HK-2 (cell line): ENCODE data around the gene PRKAG3.
A peak's percentile ranks its signal among the peaks of the same experiment; 100 is the strongest.

Experiments
- DNase-seq: peaks from one replicate; pipeline ENCODE4 v3.0.0-alpha.2; 2018; ENCODE audit not compliant: unreplicated experiment

PRKAG3 gene

DNA sequence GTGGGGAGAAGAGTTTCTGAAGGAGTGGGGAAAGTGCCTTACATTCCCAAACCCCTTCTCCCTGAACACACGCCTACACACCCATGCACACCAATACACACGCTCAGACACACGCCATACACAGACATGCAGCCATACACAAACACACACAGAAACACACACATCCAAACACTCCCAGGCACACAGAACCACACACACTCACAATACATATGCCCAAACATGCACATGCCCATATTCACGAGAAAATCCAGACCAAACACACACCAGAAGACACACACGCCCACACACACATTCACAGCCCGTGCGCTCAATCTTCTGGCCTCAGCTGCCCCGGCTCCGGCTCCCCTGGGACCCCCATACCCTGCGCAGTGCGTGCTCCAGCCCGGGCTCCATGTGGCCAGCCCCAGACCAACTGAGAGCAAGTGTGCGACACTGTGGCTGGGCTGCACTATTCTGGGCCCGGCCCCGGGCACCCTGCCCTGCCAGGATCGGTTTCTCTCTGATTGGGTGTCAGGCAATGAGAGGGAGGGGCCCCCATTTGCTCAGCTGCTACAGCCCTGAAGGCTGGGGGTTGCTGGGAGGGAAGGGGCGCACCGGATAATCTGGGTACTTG, at the start of gene PRKAG3:
PRKAG3 (minus strand) TSS at position 426 of the 613 bp plus-strand sequence.
- no peak for DNase-seq

DNA sequence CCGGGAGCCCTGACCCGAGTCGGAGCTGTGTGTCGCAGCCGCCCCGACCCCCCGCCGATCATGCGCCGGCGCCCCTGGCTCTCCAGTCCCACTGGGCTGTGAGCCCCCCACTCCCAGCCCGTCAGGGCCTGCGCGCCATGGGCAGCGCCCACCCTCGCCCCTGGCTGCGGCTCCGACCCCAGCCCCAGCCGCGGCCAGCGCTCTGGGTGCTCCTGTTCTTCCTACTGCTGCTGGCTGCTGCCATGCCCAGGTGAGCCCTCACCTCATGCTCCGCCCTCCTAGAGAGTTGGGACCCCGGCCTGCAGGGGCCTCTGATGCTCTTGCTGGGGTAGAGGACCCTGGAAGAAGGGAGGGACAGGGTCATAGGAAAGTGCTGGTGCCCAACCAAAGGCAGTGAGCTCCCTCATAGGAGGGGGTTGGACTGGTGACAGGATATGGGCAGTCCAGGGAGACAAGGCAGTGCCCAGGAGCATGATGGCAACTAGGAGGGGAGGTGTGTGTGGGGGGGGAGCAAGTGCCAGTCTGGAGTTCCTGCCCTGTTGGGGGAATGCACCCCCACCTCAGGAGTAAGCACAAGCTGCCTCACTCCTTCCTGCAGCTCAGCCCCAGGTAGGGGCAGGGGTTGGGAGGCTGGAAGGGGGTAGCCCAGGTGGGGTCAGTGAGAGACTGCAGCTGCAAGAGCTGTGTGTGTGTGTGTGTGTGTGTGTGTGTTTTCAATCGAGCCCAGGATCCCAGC, 49.4 kb upstream of the PRKAG3 start:
- no peak for DNase-seq

- DNase-seq, result no peak
Measured at GRCh38 chr2:218880102-218880858, 48.7 kb upstream of the PRKAG3 start, which contains the start of gene WNT10A. WNT10A (plus strand) TSS chr2:218880852; CDS start chr2:218880996, 144 bp downstream.

DNA sequence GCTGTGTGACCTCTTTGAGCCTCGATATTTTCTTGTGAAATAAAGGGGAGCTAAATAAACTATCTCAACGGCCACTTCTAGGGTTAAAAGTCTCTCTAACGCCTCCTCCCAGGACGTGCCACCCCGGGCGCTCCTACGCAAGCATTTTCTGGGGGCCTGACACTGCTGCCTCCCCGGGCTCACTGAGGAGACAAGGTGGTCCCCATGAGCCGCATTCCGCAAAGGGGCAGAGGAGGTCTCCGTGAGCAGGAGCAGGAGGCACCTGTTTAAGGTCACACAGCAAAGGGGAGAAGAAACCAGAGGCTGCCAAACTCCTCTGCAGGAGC, 48.1 kb upstream of the PRKAG3 start:
- DNase-seq, result no peak

GRCh38 chr2:218878926-218879761, 47.5 kb upstream of the PRKAG3 start:
- DNase-seq, result no peak

DNA sequence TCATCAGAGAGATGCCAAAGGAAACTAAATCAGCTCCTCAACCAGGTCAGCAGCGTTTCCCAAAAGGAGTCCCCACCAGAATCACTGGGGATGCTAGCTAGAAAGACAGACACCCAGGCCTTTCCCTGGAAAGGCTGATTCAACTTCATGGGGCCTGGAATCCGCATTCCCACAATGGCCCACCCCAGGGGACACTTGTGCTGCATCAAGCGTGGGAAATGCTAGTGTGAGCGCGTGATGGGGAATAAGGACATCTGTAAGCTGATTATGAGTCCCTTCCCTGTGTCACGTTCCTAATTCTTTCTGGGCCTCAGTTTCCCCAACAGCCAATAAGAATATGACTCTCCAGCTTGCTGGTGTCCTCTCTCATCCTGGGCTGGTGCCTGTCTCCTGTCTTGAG, 46.9 kb upstream of the PRKAG3 start:
- DNase-seq, result no peak

GRCh38 chr2:218877891-218878290, 46.3 kb upstream of the PRKAG3 start:
- no peak for DNase-seq

DNA sequence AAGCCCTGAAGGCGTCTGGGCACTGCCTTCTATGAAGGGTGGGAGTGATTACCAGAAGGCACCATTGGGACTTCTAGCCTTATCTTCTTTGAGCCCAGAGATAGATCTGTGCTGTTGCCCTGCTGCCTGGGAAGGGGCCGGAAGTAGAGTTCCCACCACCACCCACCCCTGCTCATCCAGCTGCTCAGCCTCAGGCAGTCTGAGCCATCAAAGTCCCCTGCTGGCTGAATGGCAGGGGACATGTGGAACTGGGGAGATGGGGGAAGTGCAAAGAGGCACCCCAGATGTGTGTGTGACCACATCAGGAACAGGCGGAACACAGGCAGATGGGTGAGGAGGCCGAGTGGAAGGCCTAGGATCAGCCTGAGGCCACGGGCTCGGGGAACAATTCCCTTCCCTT, 45.7 kb upstream of the PRKAG3 start:
- no peak for DNase-seq

DNA sequence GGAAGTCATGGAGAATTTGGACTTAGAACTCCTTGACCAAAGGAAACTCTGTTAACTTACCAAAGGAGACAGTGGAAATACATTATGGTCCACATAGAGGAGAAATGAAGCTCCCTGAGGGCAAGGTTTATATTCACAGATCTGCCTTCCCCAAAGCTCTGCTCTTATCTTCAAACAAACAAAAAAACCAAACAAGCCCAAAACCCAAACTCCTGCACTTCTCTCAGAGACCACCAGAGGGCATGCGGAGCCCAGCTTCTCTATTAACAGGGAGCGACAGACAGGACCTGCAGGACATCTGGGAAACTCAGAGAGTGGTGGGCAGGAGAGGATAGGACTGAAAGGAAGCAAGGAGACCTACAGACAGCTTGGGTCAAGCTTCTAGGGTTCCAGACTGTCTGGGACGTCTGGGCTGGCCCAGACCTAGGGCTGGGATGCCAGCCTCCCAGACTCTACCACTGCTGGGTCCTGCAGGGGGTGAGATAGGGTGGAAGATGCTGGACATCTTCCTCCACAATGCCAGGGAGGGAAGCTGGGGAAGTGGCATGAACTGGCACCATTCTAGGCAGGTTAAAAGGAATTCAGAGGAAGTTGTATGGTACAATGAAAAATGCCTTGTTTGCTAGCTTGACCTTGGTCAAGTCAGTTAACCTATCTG, 45.1 kb upstream of the PRKAG3 start:
- peak; percentile 70 for DNase-seq

DNA sequence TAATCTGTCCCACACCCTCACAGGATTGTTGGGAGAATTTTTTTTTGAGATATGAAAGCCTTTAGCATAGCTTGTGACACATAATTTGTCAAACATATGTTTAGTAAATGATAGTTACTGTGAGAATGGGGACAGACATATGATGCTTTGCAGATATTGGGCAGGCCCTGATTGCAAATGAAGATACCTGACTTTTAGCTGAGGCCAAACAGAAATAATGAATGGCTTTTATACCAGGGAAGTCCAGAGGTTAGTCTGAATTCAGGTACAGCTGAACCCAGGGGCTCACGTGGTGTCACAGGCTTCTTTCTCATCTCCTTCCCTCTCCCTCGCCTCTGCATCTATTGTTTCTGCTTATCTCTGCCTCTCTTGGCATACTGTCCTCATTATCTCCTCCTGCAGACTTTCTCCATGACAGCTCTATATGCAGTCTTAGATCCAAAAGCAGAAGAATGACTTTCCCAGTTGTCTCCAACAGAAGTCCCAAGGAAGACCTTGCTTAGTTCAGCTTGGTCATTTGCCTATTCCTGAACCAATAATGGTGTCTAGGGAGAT, 44.2 kb upstream of the PRKAG3 start:
- DNase-seq, result no peak

- DNase-seq, result no peak
Measured at GRCh38 chr2:218873359-218874194, 42.0 kb upstream of the PRKAG3 start.

DNA sequence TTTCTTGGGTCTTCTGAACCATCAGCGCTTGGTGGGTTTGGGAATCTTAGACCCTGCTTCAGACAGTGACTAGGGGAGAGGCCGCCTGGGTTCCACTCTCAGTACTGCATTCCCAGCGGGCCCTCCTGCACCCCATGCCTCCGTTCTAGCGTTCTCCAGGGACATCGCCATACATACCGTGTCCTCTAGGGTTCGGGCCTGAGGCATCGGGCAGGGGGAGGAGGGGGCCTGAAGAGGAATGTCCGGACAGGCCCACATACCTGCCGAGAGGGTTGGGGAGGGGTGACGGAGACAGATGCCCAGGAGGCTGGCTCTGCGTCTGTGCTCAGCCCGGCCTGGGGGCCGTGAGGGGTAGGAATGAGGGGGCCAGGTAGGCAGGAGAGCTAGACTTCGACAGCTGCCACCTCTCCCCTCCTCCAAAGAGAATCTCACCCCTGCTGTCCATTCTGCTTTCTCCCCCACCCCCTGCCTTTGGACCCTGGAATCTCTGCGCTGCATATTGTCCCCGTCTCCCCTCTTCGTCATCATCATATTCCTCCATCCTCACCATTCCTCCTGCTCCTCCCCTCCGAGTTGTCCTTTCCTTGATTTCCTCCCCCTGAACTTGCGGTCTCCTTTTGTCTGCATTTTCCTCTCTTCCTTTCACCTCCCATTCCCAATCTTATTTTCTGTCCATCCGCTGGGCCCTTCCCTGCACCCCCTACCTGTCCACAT, 41.2 kb upstream of the PRKAG3 start:
- DNase-seq, result no peak

DNA sequence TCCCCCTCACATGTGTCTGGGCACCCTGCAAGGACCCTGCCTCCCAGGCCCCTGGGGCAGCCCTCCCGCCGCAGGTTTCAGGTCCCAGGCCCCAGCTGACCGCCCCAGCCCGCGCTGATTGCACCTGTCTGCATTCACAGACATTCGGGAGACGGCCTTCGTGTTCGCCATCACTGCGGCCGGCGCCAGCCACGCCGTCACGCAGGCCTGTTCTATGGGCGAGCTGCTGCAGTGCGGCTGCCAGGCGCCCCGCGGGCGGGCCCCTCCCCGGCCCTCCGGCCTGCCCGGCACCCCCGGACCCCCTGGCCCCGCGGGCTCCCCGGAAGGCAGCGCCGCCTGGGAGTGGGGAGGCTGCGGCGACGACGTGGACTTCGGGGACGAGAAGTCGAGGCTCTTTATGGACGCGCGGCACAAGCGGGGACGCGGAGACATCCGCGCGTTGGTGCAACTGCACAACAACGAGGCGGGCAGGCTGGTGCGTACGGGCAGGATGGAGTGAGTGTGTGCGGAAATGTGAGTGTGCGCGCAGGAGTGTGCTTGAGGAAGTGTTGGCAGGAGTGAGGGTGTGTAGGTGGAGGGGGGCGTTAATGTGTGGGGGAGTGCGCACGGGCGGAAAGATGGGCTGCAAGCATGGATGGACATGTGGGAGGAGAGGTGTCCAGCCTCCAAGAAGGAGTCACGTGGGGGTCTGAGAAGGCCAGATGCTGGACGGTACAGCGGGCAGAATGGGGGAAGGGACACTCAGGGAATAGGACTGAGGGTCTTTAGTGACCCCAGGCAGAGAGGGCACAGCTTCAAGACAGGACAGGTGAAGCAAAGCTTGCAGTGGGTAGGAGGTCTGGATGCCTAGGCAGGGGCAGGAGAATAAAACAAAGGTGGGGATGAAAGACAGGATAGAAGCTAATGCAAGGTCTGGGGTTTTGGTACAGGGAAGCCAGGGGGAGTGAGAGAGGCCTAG, 40.0 kb upstream of the PRKAG3 start:
- no peak for DNase-seq

- no peak for DNase-seq
Measured at GRCh38 chr2:218870984-218871344, 39.4 kb upstream of the PRKAG3 start.

DNA sequence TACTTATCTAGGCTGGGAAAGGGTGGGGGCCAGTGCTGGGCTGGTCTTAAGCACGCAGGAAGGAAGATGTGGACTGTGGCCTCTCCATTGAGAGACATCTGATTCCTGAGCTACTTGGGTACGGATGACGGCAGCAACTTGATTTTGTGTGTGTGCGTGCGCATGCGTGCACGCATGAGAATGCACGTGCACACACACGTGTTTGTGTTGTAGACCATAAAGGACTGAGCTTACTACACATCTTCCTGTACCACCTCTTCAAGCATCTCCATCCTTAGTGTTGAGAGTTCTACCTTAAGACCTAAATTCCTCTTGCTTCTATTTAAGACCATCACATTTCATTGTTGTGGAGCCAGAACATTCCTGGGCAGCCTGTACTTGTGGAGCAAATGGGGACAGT, 37.5 kb upstream of the PRKAG3 start:
- DNase-seq, result no peak

DNA sequence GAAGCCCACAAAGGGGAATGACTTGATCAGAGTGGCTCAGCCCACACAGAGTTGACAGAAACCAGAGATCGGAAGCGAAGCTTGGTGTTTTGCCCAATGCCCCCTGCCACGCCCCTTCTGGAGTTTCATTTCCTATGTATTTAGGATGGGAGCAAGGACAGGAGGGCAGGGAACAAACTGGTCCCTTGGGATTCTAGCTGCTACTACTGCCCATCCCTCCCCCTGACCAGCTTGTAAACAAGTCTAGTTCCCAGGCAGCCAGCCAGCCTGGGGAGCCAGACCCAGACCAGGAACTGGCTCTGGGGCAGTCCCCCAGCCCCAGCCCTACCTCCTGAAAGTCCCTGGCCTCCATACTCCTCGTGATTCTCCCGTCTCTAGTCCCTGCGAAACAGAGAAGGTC, 36.3 kb upstream of the PRKAG3 start:
- no peak for DNase-seq

- DNase-seq, result no peak
Measured at GRCh38 chr2:218865999-218866398, 34.4 kb upstream of the PRKAG3 start.

- no peak for DNase-seq
Measured at GRCh38 chr2:218865396-218865795, 33.8 kb upstream of the PRKAG3 start.
